ENCODE data around the gene FCRL4.

DNA sequence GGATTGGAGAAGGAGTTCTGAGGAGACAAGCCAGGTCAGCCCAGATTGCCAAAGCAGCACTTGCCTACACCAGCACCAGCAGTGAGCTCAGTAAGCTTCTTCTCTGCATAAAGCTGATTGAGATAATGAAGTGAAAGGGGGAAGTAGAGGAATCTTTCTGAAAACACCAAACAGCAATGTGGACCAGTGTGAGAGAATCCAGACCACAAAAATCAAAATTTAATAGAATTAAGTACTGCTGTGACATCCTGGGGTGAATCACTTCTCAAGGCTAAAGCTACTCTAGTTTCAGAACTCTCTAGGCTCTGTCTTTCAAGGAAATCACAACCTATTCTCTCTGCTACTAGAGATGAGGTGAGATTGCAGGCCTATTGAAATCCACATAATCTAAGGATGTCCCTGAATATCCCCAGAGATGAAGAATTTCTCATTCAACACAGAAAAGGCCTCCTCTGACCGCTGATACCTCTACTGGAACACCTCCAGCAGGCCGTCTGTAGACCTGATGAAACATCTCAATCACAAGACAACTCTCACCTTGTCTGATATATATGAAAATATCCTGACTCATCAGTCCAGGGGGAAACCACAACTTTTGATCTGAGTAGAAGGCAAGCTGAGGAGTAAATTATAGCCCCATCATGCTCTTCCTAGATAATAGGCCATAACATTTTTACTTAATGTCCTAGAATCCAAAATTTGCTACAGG is at the start of gene FCRL4:
- TF ChIP-seq ZNF423 (CRISPR knock-in tag; IDR thresholded peaks at IDR 0.05) = no peak
- TF ChIP-seq CTCF (IDR thresholded peaks at IDR 0.05) = no peak
- TF ChIP-seq NR3C1 (CRISPR knock-in tag; conservative IDR thresholded peaks at IDR 0.05; ENCODE audit: low read depth) = no peak
- TF ChIP-seq ESRRA (CRISPR knock-in tag; IDR thresholded peaks at IDR 0.05; ENCODE audit: borderline replicate concordance) = no peak
